ENCODE measurements around the gene LUM. TPM values are rescaled to one million over a fixed set of nuclear protein-coding genes. Genes with fewer than 3 reads are reported as not detected.

LUM gene
- total RNA-seq, 1 experiment from 2014 or later = not detected

GRCh38 chr12:91094957-91095356 lies 16.3 kb downstream of the LUM start:
- intact Hi-C loops (cut with micrococcal nuclease; ENCODE audit: unreplicated experiment) = no loop called here

GRCh38 chr12:91094032-91094662 lies 17.1 kb downstream of the LUM start:
- POLR2A ChIA-PET (ENCODE audit: low non-redundant PET) = no interaction called here
- H3K27me3 ChIP-seq (replicated peaks; ENCODE audit: insufficient read depth, low read depth, low read length, poor library complexity) = no peaks in the 10 kb centered on the region
- no peak for DNase-seq (ENCODE audit: low spot score)
- H3K9me3 ChIP-seq (ENCODE audit: low read depth, low read length, poor library complexity, severe bottlenecking) = peaks cover 4% of the 10 kb centered on the region
- no peak overlapping the region for H3K4me3 ChIP-seq (ENCODE audit: low read depth, low read length, poor library complexity, severe bottlenecking)
- H3K4me1 ChIP-seq (ENCODE audit: insufficient read depth, low read length, poor library complexity, severe bottlenecking) = no peaks in the 10 kb centered on the region
- CTCF ChIA-PET = no interaction called here
- H3K36me3 ChIP-seq (ENCODE audit: insufficient read depth, low read length, poor library complexity, severe bottlenecking) = no peaks in the 10 kb centered on the region
- no peak overlapping the region for H3K27ac ChIP-seq (ENCODE audit: low read depth, low read length, poor library complexity, severe bottlenecking)
- TF ChIP-seq CTCF (conservative IDR thresholded peaks at IDR 0.05; ENCODE audit: low read depth, low read length) = no peak
- no TSS peak for BruUV-seq (replicated peaks)
- intact Hi-C loops (cut with micrococcal nuclease; ENCODE audit: unreplicated experiment) = no loop called here

More at GRCh38 chr12:91094957-91095356, 16.3 kb downstream of the LUM start:
- no peaks in the 10 kb centered on the region for H3K27me3 ChIP-seq (replicated peaks; ENCODE audit: insufficient read depth, low read depth, low read length, poor library complexity)
- H3K4me1 ChIP-seq (ENCODE audit: insufficient read depth, low read length, poor library complexity, severe bottlenecking) = no peaks in the 10 kb centered on the region
- no peaks in the 10 kb centered on the region for H3K36me3 ChIP-seq (ENCODE audit: insufficient read depth, low read length, poor library complexity, severe bottlenecking)
- TF ChIP-seq EZH2 (IDR thresholded peaks at IDR 0.05; ENCODE audit: borderline replicate concordance, low read depth, low read length, poor library complexity, severe bottlenecking) = no peak
- no peak for TF ChIP-seq CTCF (conservative IDR thresholded peaks at IDR 0.05; ENCODE audit: low read depth, low read length)
- H3K9me3 ChIP-seq (ENCODE audit: low read depth, low read length, poor library complexity, severe bottlenecking) = no peaks in the 10 kb centered on the region
- H3K27ac ChIP-seq (ENCODE audit: low read depth, low read length, poor library complexity, severe bottlenecking) = no peak overlapping the region
- H3K4me3 ChIP-seq (ENCODE audit: low read depth, low read length, poor library complexity, severe bottlenecking) = no peak overlapping the region
- CTCF ChIA-PET = no interaction called here
- DNase-seq (ENCODE audit: low spot score) = no peak
- no TSS peak for BruUV-seq (replicated peaks)
- POLR2A ChIA-PET (ENCODE audit: low non-redundant PET) = no interaction called here

- H3K4me3 ChIP-seq (ENCODE audit: low read depth, low read length, poor library complexity, severe bottlenecking) = no peak overlapping the region
- CTCF ChIA-PET = no interaction called here
- BruUV-seq (replicated peaks) = no TSS peak
- intact Hi-C loops (cut with micrococcal nuclease; ENCODE audit: unreplicated experiment) = no loop called here
- no peaks in the 10 kb centered on the region for H3K27me3 ChIP-seq (replicated peaks; ENCODE audit: insufficient read depth, low read depth, low read length, poor library complexity)
- H3K36me3 ChIP-seq (ENCODE audit: insufficient read depth, low read length, poor library complexity, severe bottlenecking) = no peaks in the 10 kb centered on the region
- H3K9me3 ChIP-seq (ENCODE audit: low read depth, low read length, poor library complexity, severe bottlenecking) = peaks cover 4% of the 10 kb centered on the region
- POLR2A ChIA-PET (ENCODE audit: low non-redundant PET) = no interaction called here
- no peak for DNase-seq (ENCODE audit: low spot score)
- no peak overlapping the region for H3K27ac ChIP-seq (ENCODE audit: low read depth, low read length, poor library complexity, severe bottlenecking)
- H3K4me1 ChIP-seq (ENCODE audit: insufficient read depth, low read length, poor library complexity, severe bottlenecking) = no peaks in the 10 kb centered on the region
- TF ChIP-seq CTCF (conservative IDR thresholded peaks at IDR 0.05; ENCODE audit: low read depth, low read length) (no peak), EZH2 (IDR thresholded peaks at IDR 0.05; ENCODE audit: borderline replicate concordance, low read depth, low read length, poor library complexity, severe bottlenecking) (no peak)
Observed at GRCh38 chr12:91093341-91093740, 18.0 kb downstream of the LUM start.
